B cell (primary cell): ENCODE results near the gene ARHGEF17. TPM values are rescaled to one million over a fixed set of nuclear protein-coding genes. Genes with fewer than 3 reads are reported as not detected.

ENCODE experiments used
- ATAC-seq: fragments of 200-7000 bp; cut with Tn5 transposase; one replicate; pipeline ENCODE4 v1.10.0; 2021; ENCODE audit warnings: low read depth, mild to moderate bottlenecking, moderate number of reproducible peaks, moderate library complexity
- CTCF ChIA-PET: fragments of 350-600 bp; sonication (Branson Sonifier 250); formaldehyde crosslinking; loops from one replicate; lab custom pipeline; 2021; ENCODE audit warnings: antibody characterized with exemption, inconsistent platforms; lab: Charles Lee
- POLR2A ChIA-PET: fragments of 350-600 bp; sonication (Branson Sonifier 250); formaldehyde crosslinking; loops from one replicate; lab custom pipeline; 2021; ENCODE audit warnings: antibody characterized with exemption; lab: Charles Lee
- DNase-seq: peaks from one replicate; pipeline ENCODE4 v3.0.0; 2013
- H2AFZ ChIP-seq: 2 replicates; pipeline ENCODE4 v1.6.1; 2012; ENCODE audit warnings: mild to moderate bottlenecking, low read depth, low read length; ENCODE audit not compliant: insufficient read depth, poor library complexity, severe bottlenecking
- H3K27ac ChIP-seq, 2 donors: 1 replicate in 1 of 2; 2 replicates in 1 of 2; pipeline ENCODE4 v1.5.1; 2012 to 2013; ENCODE audit warnings: low read length in 2 of 2, mild to moderate bottlenecking in 2 of 2, moderate library complexity in 1 of 2
- H3K27me3 ChIP-seq, 4 experiments: fragments of 200-600 bp in 1 of 4; sonication (generic) in 1 of 4; replicated peaks in 1 of 4; 1 replicate in 2 of 4; 2 replicates in 2 of 4; pipeline versions ENCODE4 v1.6.1 to v1.7.0; 2013 to 2016; ENCODE audit warnings: low read length in 3 of 4, mild to moderate bottlenecking in 2 of 4, mixed read lengths in 1 of 4, moderate library complexity in 1 of 4; ENCODE audit not compliant: insufficient read depth in 4 of 4, control insufficient read depth in 3 of 4; ENCODE audit errors: control extremely low read depth in 1 of 4
- H3K36me3 ChIP-seq, 2 experiments: replicated peaks in 1 of 2; 1 replicate in 1 of 2; 2 replicates in 1 of 2; pipeline versions ENCODE4 v1.6.1 to v1.7.1; 2013; ENCODE audit warnings: low read length in 1 of 2; ENCODE audit not compliant: insufficient read depth in 2 of 2, control insufficient read depth in 1 of 2; ENCODE audit errors: control extremely low read depth in 1 of 2, extremely low read depth in 1 of 2
- H3K4me1 ChIP-seq, 2 donors: fragments of 200-600 bp in 1 of 2; sonication (generic) in 1 of 2; 1 replicate in 1 of 2; 2 replicates in 1 of 2; pipeline versions ENCODE4 v1.5.1 to v1.6.1; 2013 to 2017; ENCODE audit warnings: low read length in 2 of 2; ENCODE audit not compliant: control insufficient read depth in 2 of 2, insufficient read depth in 2 of 2
- H3K4me2 ChIP-seq: replicated peaks from 2 replicates; pipeline ENCODE3; 2012; ENCODE audit warnings: mild to moderate bottlenecking, low read depth, low read length; ENCODE audit not compliant: poor library complexity, severe bottlenecking
- H3K4me3 ChIP-seq, 5 experiments: fragments of 200-600 bp in 1 of 5; sonication (generic) in 1 of 5; 1 replicate in 3 of 5; 2 replicates in 2 of 5; pipeline versions ENCODE4 v1.5.1 to v1.7.0; 2011 to 2016; ENCODE audit warnings: low read length in 4 of 5, mild to moderate bottlenecking in 4 of 5, low read depth in 2 of 5, control low read depth in 1 of 5, moderate library complexity in 1 of 5; ENCODE audit not compliant: insufficient read depth in 1 of 5; ENCODE audit errors: control extremely low read depth in 1 of 5, extremely low read depth in 1 of 5
- H3K79me2 ChIP-seq: fragments of 200-600 bp; sonication (generic); one replicate; pipeline ENCODE4 v1.6.0; 2016; ENCODE audit warnings: low read length; ENCODE audit not compliant: control insufficient read depth, insufficient read depth
- H3K9ac ChIP-seq: fragments of 200-600 bp; sonication (generic); 2 replicates; pipeline ENCODE4 v1.6.1; 2017; ENCODE audit warnings: mild to moderate bottlenecking, low read length, moderate library complexity
- H3K9me3 ChIP-seq, 3 donors: one replicate each; pipeline versions ENCODE4 v1.6.1 to v1.7.1; 2013; ENCODE audit warnings: low read length in 2 of 3; ENCODE audit not compliant: control insufficient read depth in 2 of 3, insufficient read depth in 1 of 3; ENCODE audit errors: control extremely low read depth in 1 of 3
- H4K20me1 ChIP-seq: 2 replicates; pipeline ENCODE4 v1.6.0; 2012; ENCODE audit warnings: mild to moderate bottlenecking, low read length; ENCODE audit not compliant: insufficient read depth, control insufficient read depth, poor library complexity, severe bottlenecking
- H3K27ac Mint-ChIP-seq: one replicate; pipeline ENCODE4 v1.8.0; 2021; ENCODE audit warnings: mixed read lengths
- H3K27me3 Mint-ChIP-seq: one replicate; pipeline ENCODE4 v1.8.0; 2021; ENCODE audit warnings: mixed read lengths
- H3K4me1 Mint-ChIP-seq: one replicate; pipeline ENCODE4 v1.8.0; 2021; ENCODE audit warnings: mixed read lengths
- H3K4me3 Mint-ChIP-seq: one replicate; pipeline ENCODE4 v1.8.0; 2021; ENCODE audit warnings: mixed read lengths
- H3K9me3 Mint-ChIP-seq: one replicate; pipeline ENCODE4 v1.8.0; 2022; ENCODE audit warnings: mixed read lengths; ENCODE audit not compliant: insufficient read depth
- EZH2 ChIP-seq: IDR thresholded peaks from 2 replicates; pipeline ENCODE4 v1.6.1; 2012; ENCODE audit warnings: borderline replicate concordance, low read depth, mild to moderate bottlenecking, moderate library complexity, low read length; ENCODE audit not compliant: insufficient read depth, poor library complexity, severe bottlenecking
- WGBS: methylation state at CpG from one replicate; pipeline ENCODE4 v1.1.5; 2013; ENCODE audit warnings: missing lambda C conversion rate; ENCODE audit not compliant: insufficient coverage; 5-methylcytosine and 5-hydroxymethylcytosine counted together
- intact Hi-C: fragments of 100-400 bp; cut with micrococcal nuclease; formaldehyde crosslinking; loops from one replicate; pipeline ENCODE4 v1.10.0; 2022
- polyA plus RNA-seq: library from polyadenylated mRNA; depleted of rRNA; stranded (reverse); fragments of >200 nt; gene quantifications from 2 replicates; pipeline ENCODE4 v1.2.3, GENCODE V29; 2012
- total RNA-seq, 2 donors: library from RNA; stranded (reverse); fragments of 120-200 nt in 1 of 2; gene quantifications; 1 replicate in 1 of 2; 2 replicates in 1 of 2; pipeline versions ENCODE4 v1.2.3 to v1.2.4, GENCODE V29; 2013 to 2022
- TF ChIP-seq, protein P1 (sequence below): fragments of 200-600 bp; IDR thresholded peaks from one replicate; pipeline ENCODE4 v1.8.0; 2022; ENCODE audit warnings: antibody characterized with exemption, mild to moderate bottlenecking

The ARHGEF17 gene
- total and polyA plus RNA-seq, 2 donors (not counting 1 experiment from before 2014, with no cell fraction given): 0.05 TPM; not detected in 1

DNA sequence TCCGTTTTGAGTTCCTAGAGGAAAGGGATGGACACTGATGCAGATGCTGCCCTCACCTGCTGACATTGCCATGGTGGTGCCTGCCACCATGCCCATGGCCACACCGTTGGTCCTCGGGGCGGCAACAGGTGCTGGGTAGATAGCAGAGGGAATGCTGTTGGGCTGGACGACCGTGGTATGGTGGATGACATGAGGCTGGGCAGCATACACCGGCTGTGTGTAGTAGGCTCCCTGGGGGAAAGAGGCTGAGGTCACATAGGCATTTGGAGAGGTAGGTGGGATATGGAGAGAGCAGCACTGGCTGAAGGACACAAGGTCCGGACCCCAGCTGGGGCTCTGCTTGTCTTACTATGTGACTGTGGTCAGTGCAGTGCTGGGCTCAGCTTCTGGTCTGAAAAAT lies 101.4 kb downstream of the ARHGEF17 start:
- H3K27ac Mint-ChIP-seq: no peak overlapping the region
- CTCF ChIA-PET: interaction anchor here (1.7 to 2.4 kb wide), 2 partner anchors 8 to 58 kb away, joined by 6 to 9 read pairs; no protein-coding TSS in a partner anchor
- WGBS: 100% methylated on average over 8 of the region's 8 CpGs

DNA sequence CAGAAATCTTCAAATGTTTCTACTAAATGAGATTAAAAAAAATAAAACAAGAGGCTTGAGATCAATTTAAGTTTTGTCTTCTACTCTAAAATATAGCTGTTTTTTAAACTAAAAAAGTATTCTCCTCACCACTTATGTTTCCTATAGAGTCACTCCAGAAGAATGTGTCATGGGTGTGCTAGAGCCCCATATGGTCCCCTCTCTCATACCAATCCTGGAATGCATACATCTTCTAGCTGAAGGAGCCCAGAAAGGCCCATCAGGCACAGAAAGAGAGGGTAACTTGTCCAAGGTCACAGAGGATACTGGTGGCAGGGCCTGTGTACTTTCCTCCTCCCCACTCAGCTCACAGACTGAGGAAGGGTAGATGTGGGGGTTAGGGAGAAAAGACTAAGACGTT lies 102.6 kb downstream of the ARHGEF17 start:
- POLR2A ChIA-PET: no interaction called here
- no peaks in the 10 kb centered on the region for H3K9me3 Mint-ChIP-seq
- H3K36me3 ChIP-seq: peaks cover 0 to 50% of the 10 kb centered on the region in 2 experiments

More for the DNA sequence above, 101.4 kb downstream of the ARHGEF17 start:
- intact Hi-C loops: no loop called here
- Histone ChIP-seq H4K20me1 (no peaks in the 10 kb centered on the region), H3K79me2 (no peaks in the 10 kb centered on the region), H3K4me3 (no peak overlapping the region), H3K36me3 (peaks cover 0 to 49% of the 10 kb centered on the region in 2 experiments), H3K9me3 (no peaks in the 10 kb centered on the region), H3K27ac (no peak overlapping the region), H3K9ac (no peak overlapping the region), H3K27me3 (no peaks in the 10 kb centered on the region), H3K4me1 (no peaks in the 10 kb centered on the region), H3K4me2 (no peak overlapping the region), H2AFZ (no peak overlapping the region)
- Mint-ChIP-seq H3K4me1 (no peaks in the 10 kb centered on the region), H3K4me3 (no peak overlapping the region), H3K27me3 (no peaks in the 10 kb centered on the region), H3K9me3 (no peaks in the 10 kb centered on the region)
- no peak for ATAC-seq
- DNase-seq: no peak
- POLR2A ChIA-PET: no interaction called here
- TF ChIP-seq, protein P1, sequence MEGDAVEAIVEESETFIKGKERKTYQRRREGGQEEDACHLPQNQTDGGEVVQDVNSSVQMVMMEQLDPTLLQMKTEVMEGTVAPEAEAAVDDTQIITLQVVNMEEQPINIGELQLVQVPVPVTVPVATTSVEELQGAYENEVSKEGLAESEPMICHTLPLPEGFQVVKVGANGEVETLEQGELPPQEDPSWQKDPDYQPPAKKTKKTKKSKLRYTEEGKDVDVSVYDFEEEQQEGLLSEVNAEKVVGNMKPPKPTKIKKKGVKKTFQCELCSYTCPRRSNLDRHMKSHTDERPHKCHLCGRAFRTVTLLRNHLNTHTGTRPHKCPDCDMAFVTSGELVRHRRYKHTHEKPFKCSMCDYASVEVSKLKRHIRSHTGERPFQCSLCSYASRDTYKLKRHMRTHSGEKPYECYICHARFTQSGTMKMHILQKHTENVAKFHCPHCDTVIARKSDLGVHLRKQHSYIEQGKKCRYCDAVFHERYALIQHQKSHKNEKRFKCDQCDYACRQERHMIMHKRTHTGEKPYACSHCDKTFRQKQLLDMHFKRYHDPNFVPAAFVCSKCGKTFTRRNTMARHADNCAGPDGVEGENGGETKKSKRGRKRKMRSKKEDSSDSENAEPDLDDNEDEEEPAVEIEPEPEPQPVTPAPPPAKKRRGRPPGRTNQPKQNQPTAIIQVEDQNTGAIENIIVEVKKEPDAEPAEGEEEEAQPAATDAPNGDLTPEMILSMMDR: no peak
- no peak for TF ChIP-seq EZH2

More for the DNA sequence above, 102.6 kb downstream of the ARHGEF17 start:
- CTCF ChIA-PET: interaction anchor here (0.7 to 2.4 kb wide), 4 partner anchors 10 to 69 kb away, joined by 4 to 9 read pairs (median 6); no protein-coding TSS in a partner anchor
- Histone ChIP-seq H2AFZ (no peak overlapping the region), H4K20me1 (no peaks in the 10 kb centered on the region), H3K27ac (peak overlapping the region in 1 of 2 donors; percentile 41), H3K9ac (no peak overlapping the region), H3K4me2 (no peak overlapping the region), H3K79me2 (no peaks in the 10 kb centered on the region), H3K4me3 (no peak overlapping the region), H3K4me1 (no peaks in the 10 kb centered on the region), H3K9me3 (no peaks in the 10 kb centered on the region), H3K27me3 (no peaks in the 10 kb centered on the region)
- ATAC-seq (no peak), DNase-seq (no peak)
- Mint-ChIP-seq H3K27ac (no peak overlapping the region), H3K4me3 (no peak overlapping the region), H3K27me3 (no peaks in the 10 kb centered on the region), H3K4me1 (peaks cover 4% of the 10 kb centered on the region)
- TF ChIP-seq EZH2: no peak
- TF ChIP-seq, protein P1: no peak
- intact Hi-C loops: no loop called here
- no CpG with 5 or more reads among the region's 1 CpG for WGBS
